Activated naive CD8-positive, alpha-beta T cell (primary cell): ENCODE data around the gene DMRTA1.
"Not testable (repeated sequence)": the region's sequence is repeated elsewhere in the genome, so short reads cannot be mapped to it uniquely, and the experiment has no call there.

Experiments used
- H3K27ac Mint-ChIP-seq: one replicate; pipeline ENCODE4 v1.8.0; 2021; ENCODE audit warnings: mixed read lengths
- H3K27me3 Mint-ChIP-seq: one replicate; pipeline ENCODE4 v1.8.0; 2021; ENCODE audit warnings: mixed read lengths
- H3K36me3 Mint-ChIP-seq: one replicate; pipeline ENCODE4 v1.8.0; 2021; ENCODE audit warnings: mixed read lengths
- H3K4me1 Mint-ChIP-seq: one replicate; pipeline ENCODE4 v1.8.0; 2021; ENCODE audit warnings: low read depth, mixed read lengths
- H3K4me3 Mint-ChIP-seq: one replicate; pipeline ENCODE4 v1.8.0; 2021; ENCODE audit warnings: mild to moderate bottlenecking, mixed read lengths
- H3K9me3 Mint-ChIP-seq: one replicate; pipeline ENCODE4 v1.8.0; 2021; ENCODE audit warnings: low read depth, mixed read lengths

DMRTA1 gene, protein sequence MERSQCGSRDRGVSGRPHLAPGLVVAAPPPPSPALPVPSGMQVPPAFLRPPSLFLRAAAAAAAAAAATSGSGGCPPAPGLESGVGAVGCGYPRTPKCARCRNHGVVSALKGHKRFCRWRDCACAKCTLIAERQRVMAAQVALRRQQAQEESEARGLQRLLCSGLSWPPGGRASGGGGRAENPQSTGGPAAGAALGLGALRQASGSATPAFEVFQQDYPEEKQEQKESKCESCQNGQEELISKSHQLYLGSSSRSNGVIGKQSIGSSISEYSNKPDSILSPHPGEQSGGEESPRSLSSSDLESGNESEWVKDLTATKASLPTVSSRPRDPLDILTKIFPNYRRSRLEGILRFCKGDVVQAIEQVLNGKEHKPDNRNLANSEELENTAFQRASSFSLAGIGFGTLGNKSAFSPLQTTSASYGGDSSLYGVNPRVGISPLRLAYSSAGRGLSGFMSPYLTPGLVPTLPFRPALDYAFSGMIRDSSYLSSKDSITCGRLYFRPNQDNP

DNA sequence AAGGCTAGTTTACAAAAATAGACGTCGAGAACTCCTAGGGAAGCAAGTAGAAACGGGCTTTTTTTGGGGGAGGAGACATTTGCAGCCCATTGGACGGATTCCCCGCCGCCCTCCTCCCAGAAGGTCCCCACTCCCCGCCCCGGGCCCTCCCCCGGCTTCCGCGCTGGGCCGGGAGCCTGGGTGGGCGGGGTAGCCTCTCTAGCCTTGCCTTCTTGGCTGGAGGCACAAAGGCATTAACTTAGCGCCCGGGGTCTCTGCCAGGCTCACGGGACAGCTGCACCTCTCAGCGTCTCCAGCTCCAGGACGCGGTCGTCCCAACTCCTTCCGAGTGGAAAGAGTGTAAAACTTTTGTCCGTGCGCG is at the start of gene DMRTA1:
DMRTA1 (plus strand) TSS at position 236 of the 361 bp plus-strand sequence. CDS start 242 bp downstream, outside the sequence.
- no peaks in the 10 kb centered on the region for H3K36me3 Mint-ChIP-seq
- peak within 1 kb of the TSS; percentile 68 for H3K4me3 Mint-ChIP-seq
- H3K27me3 Mint-ChIP-seq: peaks cover 25% of the 10 kb centered on the region
- no peaks in the 10 kb centered on the region for H3K9me3 Mint-ChIP-seq
- no peak within 1 kb of the TSS for H3K27ac Mint-ChIP-seq
- H3K4me1 Mint-ChIP-seq: peaks cover 9% of the 10 kb centered on the region

GRCh38 chr9:22401671-22402070 is 45.0 kb upstream of the DMRTA1 start:
- Mint-ChIP-seq H3K9me3 (no peaks in the 10 kb centered on the region), H3K36me3 (no peaks in the 10 kb centered on the region), H3K27ac (no peak overlapping the region), H3K4me1 (no peaks in the 10 kb centered on the region), H3K27me3 (peaks cover under 1% of the 10 kb centered on the region), H3K4me3 (no peak overlapping the region)

DNA sequence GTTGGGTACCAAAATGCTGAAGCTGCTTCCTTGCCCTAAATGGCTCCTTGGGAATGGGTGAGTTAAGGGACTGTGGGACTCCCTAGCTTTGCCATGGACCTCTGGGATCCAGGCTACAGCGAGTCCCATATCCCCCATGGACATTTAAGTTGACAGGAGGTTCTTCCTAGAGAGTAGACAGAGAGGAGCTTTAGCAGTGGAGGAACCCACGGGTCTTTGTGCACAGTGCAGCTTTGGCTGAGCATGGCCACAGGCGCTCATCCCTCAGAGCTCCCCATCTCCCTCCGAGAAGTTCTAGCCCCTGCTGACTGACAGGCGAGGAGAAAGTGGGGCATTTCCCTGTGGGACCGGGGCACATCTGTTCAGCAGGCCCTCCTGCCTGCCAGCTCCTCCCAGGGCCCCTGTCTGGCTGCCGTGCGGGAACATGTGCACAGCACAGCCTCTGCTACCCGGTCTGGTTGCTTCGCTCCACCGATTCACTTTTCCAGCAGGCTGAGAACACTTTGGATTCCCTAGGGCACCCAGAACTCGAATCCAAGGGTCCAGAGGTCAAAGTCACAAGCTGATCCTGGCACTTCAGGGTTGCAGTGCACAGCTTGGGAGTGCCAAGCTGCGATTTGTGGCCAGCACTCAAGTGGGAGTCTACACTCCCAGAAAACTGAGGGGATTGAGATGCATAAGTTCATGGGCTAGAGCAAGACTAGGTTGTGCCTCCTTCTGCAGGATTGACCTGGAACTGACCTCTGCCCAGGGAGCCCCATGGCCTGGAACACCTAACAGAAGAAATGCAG is 40.6 kb upstream of the DMRTA1 start:
- no peaks in the 10 kb centered on the region for H3K36me3 Mint-ChIP-seq
- peaks cover 1% of the 10 kb centered on the region for H3K27me3 Mint-ChIP-seq
- no peak overlapping the region for H3K27ac Mint-ChIP-seq
- H3K4me1 Mint-ChIP-seq: no peaks in the 10 kb centered on the region
- no peak overlapping the region for H3K4me3 Mint-ChIP-seq
- H3K9me3 Mint-ChIP-seq: no peaks in the 10 kb centered on the region

DNA sequence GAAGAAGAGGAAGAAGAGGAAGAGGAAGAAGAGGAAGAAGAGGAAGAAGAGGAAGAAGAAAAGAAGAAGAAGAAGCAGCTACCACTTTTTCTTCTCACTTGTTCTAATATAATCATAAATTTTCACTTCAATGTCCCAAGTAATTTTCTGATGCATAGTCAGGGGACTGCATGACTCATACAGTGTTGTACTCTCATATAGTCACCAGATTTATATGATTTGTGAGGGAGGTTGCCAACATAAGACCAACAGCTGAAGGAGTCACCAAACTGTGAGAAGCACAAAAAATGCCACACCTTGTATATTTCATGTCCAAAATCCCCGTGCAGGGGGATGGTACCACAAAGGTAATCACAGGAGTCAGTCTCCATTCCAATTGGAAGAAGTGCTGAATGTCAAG is 32.7 kb upstream of the DMRTA1 start:
- Mint-ChIP-seq H3K27ac (no peak overlapping the region), H3K4me1 (no peaks in the 10 kb centered on the region), H3K9me3 (no peaks in the 10 kb centered on the region), H3K4me3 (no peak overlapping the region), H3K36me3 (no peaks in the 10 kb centered on the region), H3K27me3 (no peaks in the 10 kb centered on the region)

DNA sequence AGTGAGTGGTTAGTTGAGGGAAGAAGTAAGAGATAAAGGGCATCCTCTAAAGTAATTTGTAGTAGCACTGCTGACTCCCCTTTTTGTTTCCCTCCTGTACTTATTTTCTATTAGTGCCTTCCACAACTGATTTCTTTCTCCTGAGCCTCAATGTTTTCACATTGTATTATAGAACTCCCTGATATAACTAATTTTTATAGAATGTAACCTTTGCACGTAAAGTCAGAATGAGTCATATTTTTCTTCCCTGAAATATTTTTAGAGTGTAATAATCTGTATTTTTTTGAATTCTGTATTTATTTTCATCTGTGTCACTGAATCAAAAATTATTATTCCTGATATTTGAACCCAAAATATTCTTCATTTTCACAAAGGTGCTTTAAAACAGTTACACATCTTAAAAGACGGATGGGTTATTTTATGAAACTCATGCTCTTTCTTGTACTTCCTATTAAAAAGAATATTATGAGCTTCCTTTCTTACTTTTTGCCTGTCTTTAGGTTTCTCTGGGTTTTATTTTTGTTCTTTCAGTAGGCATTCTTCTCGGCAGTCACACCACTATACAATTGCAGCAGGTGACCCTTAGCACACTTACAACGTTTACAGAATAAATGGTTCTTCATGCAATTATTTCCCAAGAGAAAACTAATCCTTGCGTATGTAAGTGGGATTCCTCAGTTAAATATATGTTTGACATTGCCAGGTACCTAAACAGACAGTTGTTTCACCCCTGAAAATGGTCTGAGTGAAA is 30.5 kb upstream of the DMRTA1 start:
- Mint-ChIP-seq H3K4me3 (no peak overlapping the region), H3K27ac (no peak overlapping the region), H3K4me1 (no peaks in the 10 kb centered on the region), H3K27me3 (no peaks in the 10 kb centered on the region), H3K36me3 (no peaks in the 10 kb centered on the region), H3K9me3 (no peaks in the 10 kb centered on the region)

DNA sequence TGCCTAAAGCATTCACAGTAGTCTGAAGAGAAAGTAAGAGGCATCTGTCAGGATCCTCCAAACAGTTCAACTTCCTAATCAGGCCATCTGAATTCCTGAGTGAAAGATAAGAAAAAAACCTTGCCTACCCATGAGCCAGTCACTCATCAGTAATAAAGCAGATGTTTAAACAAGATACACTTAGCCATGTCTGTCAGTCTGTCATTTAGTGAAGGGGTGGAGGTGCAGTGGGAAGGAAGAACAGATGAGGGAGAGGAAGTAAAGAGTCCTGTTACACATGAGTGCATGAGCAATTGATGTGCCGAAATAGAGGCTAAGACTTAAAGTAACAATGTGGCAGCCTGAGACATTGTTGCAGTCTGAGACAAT is 29.9 kb upstream of the DMRTA1 start:
- H3K36me3 Mint-ChIP-seq: no peaks in the 10 kb centered on the region
- no peak overlapping the region for H3K27ac Mint-ChIP-seq
- H3K9me3 Mint-ChIP-seq: no peaks in the 10 kb centered on the region
- no peaks in the 10 kb centered on the region for H3K4me1 Mint-ChIP-seq
- H3K4me3 Mint-ChIP-seq: no peak overlapping the region
- H3K27me3 Mint-ChIP-seq: no peaks in the 10 kb centered on the region

GRCh38 chr9:22423566-22423965 is 23.1 kb upstream of the DMRTA1 start:
- Mint-ChIP-seq H3K9me3 (no peaks in the 10 kb centered on the region), H3K27me3 (peaks cover 7% of the 10 kb centered on the region)

DNA sequence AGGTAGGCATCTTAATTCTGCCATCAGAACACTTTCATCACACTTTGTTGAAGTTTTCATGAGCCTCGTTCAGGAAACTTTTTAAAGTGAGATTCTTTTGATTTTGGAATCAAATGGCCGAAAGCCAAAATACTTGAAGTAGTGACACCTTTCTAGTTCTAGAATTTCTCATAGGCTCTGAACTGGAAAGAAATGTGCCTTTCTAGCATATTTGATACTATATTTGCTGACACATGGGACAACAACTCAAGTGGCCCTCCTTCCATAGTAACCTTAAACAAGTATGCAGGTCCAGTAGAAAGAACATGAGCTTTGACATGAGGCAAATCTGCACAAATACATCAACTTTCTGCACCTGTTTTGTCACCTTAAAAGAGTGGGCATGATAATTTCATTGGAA is 22.0 kb upstream of the DMRTA1 start:
- Mint-ChIP-seq H3K36me3 (no peaks in the 10 kb centered on the region), H3K9me3 (no peaks in the 10 kb centered on the region), H3K27ac (no peak overlapping the region), H3K4me3 (no peak overlapping the region), H3K27me3 (peaks cover 7% of the 10 kb centered on the region), H3K4me1 (no peaks in the 10 kb centered on the region)

More at GRCh38 chr9:22423566-22423965, 23.1 kb upstream of the DMRTA1 start:
- Mint-ChIP-seq H3K27ac (no peak overlapping the region), H3K4me3 (no peak overlapping the region), H3K4me1 (no peaks in the 10 kb centered on the region), H3K36me3 (no peaks in the 10 kb centered on the region)

- no peaks in the 10 kb centered on the region for H3K36me3 Mint-ChIP-seq
- no peak overlapping the region for H3K27ac Mint-ChIP-seq
- H3K4me3 Mint-ChIP-seq: no peak overlapping the region
- no peaks in the 10 kb centered on the region for H3K9me3 Mint-ChIP-seq
- H3K27me3 Mint-ChIP-seq: peaks cover 9% of the 10 kb centered on the region
- no peaks in the 10 kb centered on the region for H3K4me1 Mint-ChIP-seq
Measured at GRCh38 chr9:22425551-22425950, 21.1 kb upstream of the DMRTA1 start.

DNA sequence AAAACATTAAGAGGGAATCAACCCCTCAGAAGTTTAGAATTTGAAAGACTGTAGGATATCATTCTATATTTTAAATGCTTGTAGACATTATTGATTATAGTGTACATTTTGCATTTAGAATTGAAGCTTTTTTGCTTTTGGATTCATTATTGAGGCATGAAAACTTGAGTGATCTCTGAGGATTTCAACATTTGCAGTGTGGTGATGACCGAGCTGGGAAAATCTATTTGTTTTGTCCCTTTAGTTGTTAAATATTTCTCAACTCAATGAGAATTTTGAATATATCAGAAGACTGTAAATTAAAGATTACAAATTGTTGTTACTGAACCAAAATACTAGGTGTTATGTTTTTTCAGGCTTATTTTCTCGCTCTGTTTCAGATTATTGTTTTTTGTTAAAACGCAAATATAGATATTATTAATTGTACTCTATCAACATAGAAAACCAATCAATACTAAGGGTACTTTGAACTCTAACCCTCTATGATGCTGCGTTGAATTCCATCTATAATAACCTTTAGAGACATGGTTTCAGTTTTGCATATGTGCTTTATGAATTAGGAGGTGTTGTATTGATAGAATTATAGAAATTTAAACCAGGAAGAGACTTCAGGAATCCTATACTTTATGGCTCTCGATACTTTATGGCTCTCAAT is 19.3 kb upstream of the DMRTA1 start:
- H3K27ac Mint-ChIP-seq: no peak overlapping the region
- H3K27me3 Mint-ChIP-seq: peaks cover 13% of the 10 kb centered on the region
- H3K36me3 Mint-ChIP-seq: no peaks in the 10 kb centered on the region
- no peaks in the 10 kb centered on the region for H3K4me1 Mint-ChIP-seq
- no peaks in the 10 kb centered on the region for H3K9me3 Mint-ChIP-seq
- no peak overlapping the region for H3K4me3 Mint-ChIP-seq

DNA sequence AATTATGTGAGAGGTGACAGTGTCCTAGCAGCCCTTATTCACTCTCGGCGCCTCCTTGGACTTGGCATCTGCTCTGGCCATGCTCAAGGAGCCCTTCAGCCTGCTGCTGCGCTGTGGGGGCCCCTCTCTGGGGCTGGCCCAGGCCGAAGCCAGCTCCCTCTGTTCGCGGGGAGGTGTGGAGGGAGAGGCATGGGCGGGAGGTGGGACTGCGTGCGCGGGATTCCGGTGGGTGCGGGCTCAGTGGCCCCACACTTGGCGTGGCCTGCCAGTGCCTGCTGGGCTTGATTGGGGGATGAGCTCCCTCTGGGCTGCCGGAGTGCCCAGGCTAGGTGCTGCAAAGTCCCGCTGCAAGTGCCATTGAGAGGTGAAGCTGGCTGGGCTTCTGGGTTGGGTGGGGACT is 12.9 kb upstream of the DMRTA1 start:
- no peak overlapping the region for H3K4me3 Mint-ChIP-seq
- H3K27ac Mint-ChIP-seq: no peak overlapping the region
- H3K9me3 Mint-ChIP-seq: no peaks in the 10 kb centered on the region
- no peaks in the 10 kb centered on the region for H3K4me1 Mint-ChIP-seq
- peaks cover 5% of the 10 kb centered on the region for H3K27me3 Mint-ChIP-seq
- no peaks in the 10 kb centered on the region for H3K36me3 Mint-ChIP-seq

DNA sequence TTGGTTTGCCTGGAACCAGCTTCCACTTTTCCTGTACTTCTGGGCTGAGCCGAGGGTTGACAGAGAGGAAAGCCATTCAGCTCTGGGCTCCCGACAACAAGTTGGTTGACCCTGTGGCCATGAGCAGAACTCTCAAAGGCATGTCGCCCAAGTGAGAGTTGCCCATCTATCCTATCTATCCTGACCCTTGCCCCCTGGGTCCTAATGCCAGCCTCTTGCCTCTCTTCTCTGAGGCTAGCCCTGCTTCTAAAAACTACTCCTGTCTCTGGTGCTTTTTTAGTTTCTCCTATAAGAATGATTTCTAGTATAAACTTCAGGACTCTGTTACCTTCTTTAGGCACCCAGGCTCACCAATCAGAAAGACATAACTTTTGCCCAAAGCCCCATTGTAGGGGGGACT is 11.4 kb upstream of the DMRTA1 start:
- H3K4me1 Mint-ChIP-seq, H3K27me3 Mint-ChIP-seq, H3K36me3 Mint-ChIP-seq, H3K4me3 Mint-ChIP-seq, H3K9me3 Mint-ChIP-seq, H3K27ac Mint-ChIP-seq: not testable (repeated sequence)

GRCh38 chr9:22437461-22438067 is 9.1 kb upstream of the DMRTA1 start:
- not testable (repeated sequence) for H3K4me1 Mint-ChIP-seq, H3K4me3 Mint-ChIP-seq, H3K9me3 Mint-ChIP-seq, H3K36me3 Mint-ChIP-seq, H3K27ac Mint-ChIP-seq, H3K27me3 Mint-ChIP-seq

DNA sequence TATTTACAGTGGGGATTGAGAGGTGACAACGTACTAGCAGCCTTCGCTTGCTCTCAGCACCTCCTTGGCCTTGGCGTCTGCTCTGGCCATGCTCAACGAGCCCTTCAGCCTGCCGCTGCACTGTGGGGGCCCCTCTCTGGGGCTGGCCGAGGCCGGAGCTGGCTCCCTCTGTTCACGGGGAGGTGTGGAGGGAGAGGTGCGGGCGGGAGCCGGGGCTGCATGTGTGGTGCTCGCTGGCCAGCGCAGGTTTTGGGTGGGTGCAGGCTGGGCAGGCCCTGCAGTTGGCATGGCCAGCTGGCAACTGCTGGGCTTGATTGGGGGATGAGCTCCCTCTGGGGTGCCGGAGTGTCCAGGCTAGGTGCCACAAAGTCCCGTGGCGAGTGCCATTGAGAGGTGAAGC is 5.8 kb upstream of the DMRTA1 start:
- Mint-ChIP-seq H3K4me3 (no peak overlapping the region), H3K27me3 (peaks cover 4% of the 10 kb centered on the region), H3K27ac (no peak overlapping the region), H3K36me3 (no peaks in the 10 kb centered on the region), H3K4me1 (no peaks in the 10 kb centered on the region), H3K9me3 (no peaks in the 10 kb centered on the region)
